Measurements from ENCODE around the gene MYO19. TPM values are rescaled to one million over a fixed set of nuclear protein-coding genes. Genes with fewer than 3 reads are reported as not detected.
"Not testable (repeated sequence)": the region's sequence is repeated elsewhere in the genome, so short reads cannot be mapped to it uniquely, and the experiment has no call there.

Gene MYO19
- total RNA-seq, 2 experiments from 2014 or later = 106 to 114 TPM

GRCh38 chr17:36461330-36462110 lies 73.1 kb downstream of the MYO19 start:
- Mint-ChIP-seq H3K27me3 (peaks cover 37% of the 10 kb centered on the region), H3K36me3 (ENCODE audit: low read depth) (no peaks in the 10 kb centered on the region), H3K9me3 (no peaks in the 10 kb centered on the region), H3K4me1 (ENCODE audit: low read depth) (no peaks in the 10 kb centered on the region), H3K4me3 (no peak overlapping the region), H3K27ac (no peak overlapping the region)
- ATAC-seq (no peak), DNase-seq (no peak)
- intact Hi-C loops (cut with micrococcal nuclease) = no loop called here
- ChIA-PET CTCF (interaction anchor here (1.0 kb wide), 1 partner anchor 21 kb away, joined by 4 read pairs; no protein-coding TSS in a partner anchor), POLR2A (no interaction called here)
- TF ChIP-seq CTCF (IDR thresholded peaks at IDR 0.05) = no peak

- H3K27me3 Mint-ChIP-seq = peaks cover 32% of the 10 kb centered on the region
- POLR2A ChIA-PET = no interaction called here
- ATAC-seq (no peak), DNase-seq (no peak)
- intact Hi-C loops (cut with micrococcal nuclease) = no loop called here
- CTCF ChIA-PET = interaction anchor here (0.6 kb wide), 1 partner anchor 611 kb away, joined by 3 read pairs; no protein-coding TSS in a partner anchor
- no peaks in the 10 kb centered on the region for H3K4me1 Mint-ChIP-seq (ENCODE audit: low read depth)
- no peaks in the 10 kb centered on the region for H3K36me3 Mint-ChIP-seq (ENCODE audit: low read depth)
- no peaks in the 10 kb centered on the region for H3K9me3 Mint-ChIP-seq
- TF ChIP-seq CTCF (IDR thresholded peaks at IDR 0.05) = no peak
- no peak overlapping the region for H3K4me3 Mint-ChIP-seq
- no peak overlapping the region for H3K27ac Mint-ChIP-seq
Measured at GRCh38 chr17:36460265-36460937, 74.3 kb downstream of the MYO19 start.

GRCh38 chr17:36459601-36460000 lies 75.1 kb downstream of the MYO19 start:
- DNase-seq = no peak
- Mint-ChIP-seq H3K36me3 (ENCODE audit: low read depth) (no peaks in the 10 kb centered on the region), H3K4me3 (no peak overlapping the region), H3K4me1 (ENCODE audit: low read depth) (no peaks in the 10 kb centered on the region), H3K27ac (no peak overlapping the region), H3K27me3 (peaks cover 25% of the 10 kb centered on the region), H3K9me3 (no peaks in the 10 kb centered on the region)
- intact Hi-C loops (cut with micrococcal nuclease) = no loop called here
- no peak for TF ChIP-seq CTCF (IDR thresholded peaks at IDR 0.05)
- ChIA-PET CTCF (no interaction called here), POLR2A (no interaction called here)
- no peak for ATAC-seq

- no peaks in the 10 kb centered on the region for H3K36me3 Mint-ChIP-seq (ENCODE audit: low read depth)
- H3K4me1 Mint-ChIP-seq (ENCODE audit: low read depth) = no peaks in the 10 kb centered on the region
- intact Hi-C loops (cut with micrococcal nuclease) = no loop called here
- no peak overlapping the region for H3K27ac Mint-ChIP-seq
- H3K4me3 Mint-ChIP-seq = no peak overlapping the region
- DNase-seq = no peak
- CTCF ChIA-PET = no interaction called here
- H3K27me3 Mint-ChIP-seq = peaks cover 25% of the 10 kb centered on the region
- H3K9me3 Mint-ChIP-seq = no peaks in the 10 kb centered on the region
- ATAC-seq = no peak
- POLR2A ChIA-PET = no interaction called here
- TF ChIP-seq CTCF (IDR thresholded peaks at IDR 0.05) = no peak
Measured at GRCh38 chr17:36459045-36459444, 75.6 kb downstream of the MYO19 start.

GRCh38 chr17:36457701-36458100 lies 77.0 kb downstream of the MYO19 start:
- H3K4me3 Mint-ChIP-seq; intact Hi-C loops (cut with micrococcal nuclease); H3K4me1 Mint-ChIP-seq (ENCODE audit: low read depth); POLR2A ChIA-PET; H3K36me3 Mint-ChIP-seq (ENCODE audit: low read depth); DNase-seq; ATAC-seq; H3K9me3 Mint-ChIP-seq; H3K27ac Mint-ChIP-seq; CTCF ChIA-PET: not testable (repeated sequence)
- peaks cover 13% of the 10 kb centered on the region for H3K27me3 Mint-ChIP-seq

GRCh38 chr17:36452888-36453287 lies 81.8 kb downstream of the MYO19 start:
- POLR2A ChIA-PET; CTCF ChIA-PET; H3K4me1 Mint-ChIP-seq (ENCODE audit: low read depth); H3K4me3 Mint-ChIP-seq; DNase-seq; ATAC-seq; H3K9me3 Mint-ChIP-seq; intact Hi-C loops (cut with micrococcal nuclease); H3K27me3 Mint-ChIP-seq; H3K27ac Mint-ChIP-seq; H3K36me3 Mint-ChIP-seq (ENCODE audit: low read depth): not testable (repeated sequence)

GRCh38 chr17:36449997-36450396 lies 84.7 kb downstream of the MYO19 start:
- H3K4me3 Mint-ChIP-seq; H3K36me3 Mint-ChIP-seq (ENCODE audit: low read depth); H3K27ac Mint-ChIP-seq; intact Hi-C loops (cut with micrococcal nuclease); DNase-seq; H3K9me3 Mint-ChIP-seq; ATAC-seq; CTCF ChIA-PET; H3K27me3 Mint-ChIP-seq; H3K4me1 Mint-ChIP-seq (ENCODE audit: low read depth); POLR2A ChIA-PET: not testable (repeated sequence)

Measured in activated CD8-positive, alpha-beta T cell treated with anti-CD3 and anti-CD28 coated beads for 36 hours (primary cell).